ENCODE results near the gene IYD.

DNA sequence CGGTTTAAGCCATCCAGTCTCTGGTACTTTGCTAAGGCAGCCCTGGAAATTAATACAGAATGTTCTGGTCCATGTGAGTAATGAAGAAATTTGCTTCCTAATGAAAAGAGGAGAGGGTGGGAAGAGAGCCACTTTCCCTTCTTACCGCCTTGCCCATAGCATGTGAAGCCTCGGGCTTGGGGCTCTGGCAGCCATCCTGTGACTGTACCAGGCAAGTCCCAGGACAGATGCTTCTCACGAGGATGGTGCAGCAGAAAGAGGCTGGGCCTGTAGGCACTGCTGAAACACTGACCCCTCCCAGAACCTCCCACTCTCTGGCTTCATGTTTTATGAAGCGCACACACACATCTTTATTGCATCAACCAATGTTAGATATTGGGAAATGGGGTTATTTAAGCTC lies 74.8 kb downstream of the IYD start:
- TF ChIP-seq, protein P1, sequence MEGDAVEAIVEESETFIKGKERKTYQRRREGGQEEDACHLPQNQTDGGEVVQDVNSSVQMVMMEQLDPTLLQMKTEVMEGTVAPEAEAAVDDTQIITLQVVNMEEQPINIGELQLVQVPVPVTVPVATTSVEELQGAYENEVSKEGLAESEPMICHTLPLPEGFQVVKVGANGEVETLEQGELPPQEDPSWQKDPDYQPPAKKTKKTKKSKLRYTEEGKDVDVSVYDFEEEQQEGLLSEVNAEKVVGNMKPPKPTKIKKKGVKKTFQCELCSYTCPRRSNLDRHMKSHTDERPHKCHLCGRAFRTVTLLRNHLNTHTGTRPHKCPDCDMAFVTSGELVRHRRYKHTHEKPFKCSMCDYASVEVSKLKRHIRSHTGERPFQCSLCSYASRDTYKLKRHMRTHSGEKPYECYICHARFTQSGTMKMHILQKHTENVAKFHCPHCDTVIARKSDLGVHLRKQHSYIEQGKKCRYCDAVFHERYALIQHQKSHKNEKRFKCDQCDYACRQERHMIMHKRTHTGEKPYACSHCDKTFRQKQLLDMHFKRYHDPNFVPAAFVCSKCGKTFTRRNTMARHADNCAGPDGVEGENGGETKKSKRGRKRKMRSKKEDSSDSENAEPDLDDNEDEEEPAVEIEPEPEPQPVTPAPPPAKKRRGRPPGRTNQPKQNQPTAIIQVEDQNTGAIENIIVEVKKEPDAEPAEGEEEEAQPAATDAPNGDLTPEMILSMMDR (IDR thresholded peaks at IDR 0.05), result no peak
- no peak for TF ChIP-seq ZFX (IDR thresholded peaks at IDR 0.05; ENCODE audit: borderline replicate concordance)
